HepG2 (cell line): ENCODE measurements around the gene ETF1. TPM values are rescaled to one million over a fixed set of nuclear protein-coding genes. Genes with fewer than 3 reads are reported as not detected.

Experiments used
- ATM ChIP-seq: fragments of 450-650 bp; IDR thresholded peaks from 2 replicates; pipeline ENCODE4 v1.7.1; 2017; ENCODE audit warnings: mild to moderate bottlenecking, borderline replicate concordance
- DZIP1 ChIP-seq: sonication (generic); formaldehyde crosslinking; IDR thresholded peaks from 2 replicates; pipeline ENCODE4 v1.5.0; 2020; ENCODE audit warnings: mild to moderate bottlenecking, missing genetic modification reagents
- HOXA9 ChIP-seq: sonication (generic); formaldehyde crosslinking; IDR thresholded peaks from 2 replicates; pipeline ENCODE4 v1.8.1; 2022; ENCODE audit warnings: missing genetic modification reagents, mild to moderate bottlenecking, moderate library complexity, borderline replicate concordance
- PAWR ChIP-seq: sonication (generic); formaldehyde crosslinking; IDR thresholded peaks from 2 replicates; pipeline ENCODE4 v1.4.0; 2020; ENCODE audit warnings: missing genetic modification reagents, mild to moderate bottlenecking, borderline replicate concordance
- PRPF4 ChIP-seq: fragments of 200-400 bp; formaldehyde crosslinking; IDR thresholded peaks from 2 replicates; pipeline ENCODE4 v1.6.1; 2016; ENCODE audit warnings: low read length, low read depth; ENCODE audit not compliant: poor library complexity, severe bottlenecking
- SP4 ChIP-seq: sonication (generic); formaldehyde crosslinking; IDR thresholded peaks from 2 replicates; pipeline ENCODE4 v1.8.1; 2023; ENCODE audit warnings: mild to moderate bottlenecking, missing genetic modification reagents
- THAP8 ChIP-seq: sonication (generic); formaldehyde crosslinking; IDR thresholded peaks from 2 replicates; pipeline ENCODE4 v1.5.1; 2020; ENCODE audit warnings: missing genetic modification reagents, mild to moderate bottlenecking, borderline replicate concordance
- ZBTB20 ChIP-seq: sonication (generic); formaldehyde crosslinking; IDR thresholded peaks from 2 replicates; pipeline ENCODE4 v1.8.1; 2023; ENCODE audit warnings: missing genetic modification reagents, low read depth, mild to moderate bottlenecking, borderline replicate concordance
- ZNF225 ChIP-seq: sonication (generic); formaldehyde crosslinking; IDR thresholded peaks from 2 replicates; pipeline ENCODE4 v1.4.0; 2020; ENCODE audit warnings: mild to moderate bottlenecking, missing genetic modification reagents
- ZNF230 ChIP-seq: sonication (generic); formaldehyde crosslinking; IDR thresholded peaks from 2 replicates; pipeline ENCODE4 v1.4.0; 2020; ENCODE audit warnings: mild to moderate bottlenecking, missing genetic modification reagents
- ZNF441 ChIP-seq: sonication (generic); formaldehyde crosslinking; IDR thresholded peaks from 2 replicates; pipeline ENCODE4 v1.7.0; 2021; ENCODE audit warnings: missing genetic modification reagents, borderline replicate concordance
- polyA plus RNA-seq, 8 experiments: library from polyadenylated mRNA; depleted of rRNA in 3 of 8; stranded (reverse) in 7 of 8; unstranded in 1 of 8; fragments of >200 nt; fragmentation: Illumina TruSeq in 4 of 8; extraction: Trizol in 4 of 8; gene quantifications; 2 replicates each; pipeline versions ENCODE4 v1.2.1 to v1.2.3, GENCODE V29; 2011 to 2016; ENCODE audit warnings: low read depth in 4 of 8, missing spikeins in 1 of 8, mixed read lengths in 1 of 8; ENCODE audit not compliant: insufficient read depth in 1 of 8
- total RNA-seq, 5 experiments: library from RNA; depleted of rRNA; stranded (reverse); fragments of >200 nt; fragmentation: Illumina TruSeq; extraction: Trizol; gene quantifications; 2 replicates each; pipeline ENCODE4 v1.2.3, GENCODE V29; 2016; ENCODE audit warnings: low read depth in 1 of 5
- TF ChIP-seq, protein P1 (sequence below): IDR thresholded peaks from 2 replicates; pipeline ENCODE4 v1.6.1; 2016; ENCODE audit warnings: low read depth, missing genetic modification reagents, missing compliant biosample characterization
- TF ChIP-seq, protein P2 (sequence below): IDR thresholded peaks from 2 replicates; pipeline ENCODE4 v1.6.1; 2016

ETF1 gene
- total and polyA plus RNA-seq, 2 of the 13 experiments (the other 11 are each of a cell fraction or from before 2014, with no cell fraction given): 52.1 to 184 TPM

- TF ChIP-seq, protein P1, sequence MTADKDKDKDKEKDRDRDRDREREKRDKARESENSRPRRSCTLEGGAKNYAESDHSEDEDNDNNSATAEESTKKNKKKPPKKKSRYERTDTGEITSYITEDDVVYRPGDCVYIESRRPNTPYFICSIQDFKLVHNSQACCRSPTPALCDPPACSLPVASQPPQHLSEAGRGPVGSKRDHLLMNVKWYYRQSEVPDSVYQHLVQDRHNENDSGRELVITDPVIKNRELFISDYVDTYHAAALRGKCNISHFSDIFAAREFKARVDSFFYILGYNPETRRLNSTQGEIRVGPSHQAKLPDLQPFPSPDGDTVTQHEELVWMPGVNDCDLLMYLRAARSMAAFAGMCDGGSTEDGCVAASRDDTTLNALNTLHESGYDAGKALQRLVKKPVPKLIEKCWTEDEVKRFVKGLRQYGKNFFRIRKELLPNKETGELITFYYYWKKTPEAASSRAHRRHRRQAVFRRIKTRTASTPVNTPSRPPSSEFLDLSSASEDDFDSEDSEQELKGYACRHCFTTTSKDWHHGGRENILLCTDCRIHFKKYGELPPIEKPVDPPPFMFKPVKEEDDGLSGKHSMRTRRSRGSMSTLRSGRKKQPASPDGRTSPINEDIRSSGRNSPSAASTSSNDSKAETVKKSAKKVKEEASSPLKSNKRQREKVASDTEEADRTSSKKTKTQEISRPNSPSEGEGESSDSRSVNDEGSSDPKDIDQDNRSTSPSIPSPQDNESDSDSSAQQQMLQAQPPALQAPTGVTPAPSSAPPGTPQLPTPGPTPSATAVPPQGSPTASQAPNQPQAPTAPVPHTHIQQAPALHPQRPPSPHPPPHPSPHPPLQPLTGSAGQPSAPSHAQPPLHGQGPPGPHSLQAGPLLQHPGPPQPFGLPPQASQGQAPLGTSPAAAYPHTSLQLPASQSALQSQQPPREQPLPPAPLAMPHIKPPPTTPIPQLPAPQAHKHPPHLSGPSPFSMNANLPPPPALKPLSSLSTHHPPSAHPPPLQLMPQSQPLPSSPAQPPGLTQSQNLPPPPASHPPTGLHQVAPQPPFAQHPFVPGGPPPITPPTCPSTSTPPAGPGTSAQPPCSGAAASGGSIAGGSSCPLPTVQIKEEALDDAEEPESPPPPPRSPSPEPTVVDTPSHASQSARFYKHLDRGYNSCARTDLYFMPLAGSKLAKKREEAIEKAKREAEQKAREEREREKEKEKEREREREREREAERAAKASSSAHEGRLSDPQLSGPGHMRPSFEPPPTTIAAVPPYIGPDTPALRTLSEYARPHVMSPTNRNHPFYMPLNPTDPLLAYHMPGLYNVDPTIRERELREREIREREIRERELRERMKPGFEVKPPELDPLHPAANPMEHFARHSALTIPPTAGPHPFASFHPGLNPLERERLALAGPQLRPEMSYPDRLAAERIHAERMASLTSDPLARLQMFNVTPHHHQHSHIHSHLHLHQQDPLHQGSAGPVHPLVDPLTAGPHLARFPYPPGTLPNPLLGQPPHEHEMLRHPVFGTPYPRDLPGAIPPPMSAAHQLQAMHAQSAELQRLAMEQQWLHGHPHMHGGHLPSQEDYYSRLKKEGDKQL (CRISPR knock-in tag): no peak
- TF ChIP-seq ZNF225: no peak
- TF ChIP-seq DZIP1: no peak
- TF ChIP-seq ZBTB20: no peak
- TF ChIP-seq ATM: no peak
- no peak for TF ChIP-seq ZNF230
- TF ChIP-seq ZNF441 (CRISPR knock-in tag): no peak
- TF ChIP-seq, protein P2, sequence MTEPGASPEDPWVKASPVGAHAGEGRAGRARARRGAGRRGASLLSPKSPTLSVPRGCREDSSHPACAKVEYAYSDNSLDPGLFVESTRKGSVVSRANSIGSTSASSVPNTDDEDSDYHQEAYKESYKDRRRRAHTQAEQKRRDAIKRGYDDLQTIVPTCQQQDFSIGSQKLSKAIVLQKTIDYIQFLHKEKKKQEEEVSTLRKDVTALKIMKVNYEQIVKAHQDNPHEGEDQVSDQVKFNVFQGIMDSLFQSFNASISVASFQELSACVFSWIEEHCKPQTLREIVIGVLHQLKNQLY (CRISPR knock-in tag): no peak
- no peak for TF ChIP-seq THAP8 (CRISPR knock-in tag)
- no peak for TF ChIP-seq SP4 (CRISPR knock-in tag)
- TF ChIP-seq PRPF4: no peak
- no peak for TF ChIP-seq HOXA9
- no peak for TF ChIP-seq PAWR
Observed at GRCh38 chr5:138502521-138502920, 40.5 kb downstream of the ETF1 start (continued).
